ENCODE measurements around the gene KLHL17.

DNA sequence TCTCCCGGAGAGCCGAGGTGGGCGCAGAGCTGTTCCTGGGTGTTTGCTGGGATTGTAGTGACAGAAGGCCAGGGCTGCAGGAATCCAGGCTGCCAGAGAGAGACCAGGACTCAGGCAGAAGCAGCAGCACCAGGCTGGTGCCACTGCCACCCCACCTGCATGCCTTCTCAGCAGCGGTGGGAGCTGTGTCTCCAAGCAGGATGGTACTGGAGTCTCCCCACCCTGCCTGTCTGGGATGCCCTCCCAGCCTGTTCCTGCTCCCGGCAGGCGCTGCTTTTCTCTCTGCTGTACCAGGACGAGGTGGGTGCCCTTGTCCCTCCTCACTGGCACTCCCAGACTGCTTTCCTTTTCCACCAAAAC, 44.0 kb downstream of the KLHL17 start:
- no peak for TF ChIP-seq POLR2A (IDR thresholded peaks at IDR 0.05; ENCODE audit: low read length)
- TF ChIP-seq GATA1 (IDR thresholded peaks at IDR 0.05; ENCODE audit: low read depth, low read length) = no peak

Measured in erythroblast (primary cell).